ENCODE results near the gene ZNF507. TPM values are rescaled to one million over a fixed set of nuclear protein-coding genes. Genes with fewer than 3 reads are reported as not detected.

Gene ZNF507
- total and polyA plus RNA-seq, 9 of the 15 experiments (the other 6 are each of a cell fraction or from before 2014, with no cell fraction given): 2.9 to 25.0 (median 10.4) TPM

- intact Hi-C loops (cut with micrococcal nuclease): no loop called here
- CTCF ChIA-PET (ENCODE audit: low intra/inter-chr PET ratio): no interaction called here
These were observed 5.6 kb downstream of the ZNF507 start for GRCh38 chr19:32350987-32351348.

More at GRCh38 chr19:32350987-32351348, 5.6 kb downstream of the ZNF507 start:
- Histone ChIP-seq H3K9me1 (ENCODE audit: control insufficient read depth, insufficient read depth, low read length) (no peaks in the 10 kb centered on the region), H3K4me1 (replicated peaks in 1 of 2; ENCODE audit: control insufficient read depth in 2 of 2, insufficient read depth in 2 of 2, low read length in 2 of 2) (peaks cover 0 to 7% of the 10 kb centered on the region in 2 experiments; a peak in 2 of 5 replicates), H3K36me3 (ENCODE audit: control insufficient read depth, insufficient read depth, low read length) (peaks cover 85% of the 10 kb centered on the region), H2AFZ (ENCODE audit: low read depth, low read length) (no peak overlapping the region), H3K9me3 (replicated peaks; ENCODE audit: control insufficient read depth, insufficient read depth, low read depth, low read length) (no peaks in the 10 kb centered on the region), H3K79me2 (ENCODE audit: control insufficient read depth, insufficient read depth, low read length) (peaks cover 87% of the 10 kb centered on the region), H3K4me3 (no peak overlapping the region), H3K27me3 (ENCODE audit: control insufficient read depth in 2 of 2, insufficient read depth in 2 of 2, low read length in 2 of 2) (no peaks in the 10 kb centered on the region), H4K20me1 (replicated peaks; ENCODE audit: control insufficient read depth, insufficient read depth, low read length) (no peaks in the 10 kb centered on the region), H3K27ac (ENCODE audit: extremely low read depth, low read depth, low read length) (no peak overlapping the region), H3K9ac (ENCODE audit: insufficient read depth in 1 of 2, low read depth in 2 of 2, low read length in 2 of 2) (no peak overlapping the region), H3K4me2 (ENCODE audit: insufficient read depth, low read length) (no peak overlapping the region)
- FAIRE-seq: no peak
- DNase-seq (ENCODE audit: extremely low read depth in 1 of 4, low spot score in 3 of 4): no peak
- BruUV-seq (replicated peaks): no TSS peak
- in situ Hi-C loops (cut with MboI): no loop called here
- POLR2A ChIA-PET: interaction anchor here (1.1 to 1.4 kb wide), 2 partner anchors 12 to 54 kb away, joined by 3 read pairs; partner anchors contain the start of gene DPY19L3
- TF ChIP-seq ZNF780A (CRISPR knock-in tag; IDR thresholded peaks at IDR 0.05) (no peak), ILK (tag; IDR thresholded peaks at IDR 0.05; ENCODE audit: borderline replicate concordance, low read depth) (no peak), ZNF324 (CRISPR knock-in tag; IDR thresholded peaks at IDR 0.05) (no peak), ZNF280A (IDR thresholded peaks at IDR 0.05; ENCODE audit: low read depth, partially characterized antibody) (no peak), SNAPC5 (CRISPR knock-in tag; IDR thresholded peaks at IDR 0.05) (no peak), SNIP1 (IDR thresholded peaks at IDR 0.05; ENCODE audit: low read depth) (no peak), CCNT2 (IDR thresholded peaks at IDR 0.05; ENCODE audit: borderline replicate concordance, extremely low read depth, insufficient read length, low read depth, low read length) (no peak), RFX5 (IDR thresholded peaks at IDR 0.05; ENCODE audit: low read depth, low read length) (no peak), DPF2 (IDR thresholded peaks at IDR 0.05) (no peak), ASH1L (IDR thresholded peaks at IDR 0.05; ENCODE audit: borderline replicate concordance, low read depth, partially characterized antibody) (no peak)
- TF ChIP-seq, protein P1, sequence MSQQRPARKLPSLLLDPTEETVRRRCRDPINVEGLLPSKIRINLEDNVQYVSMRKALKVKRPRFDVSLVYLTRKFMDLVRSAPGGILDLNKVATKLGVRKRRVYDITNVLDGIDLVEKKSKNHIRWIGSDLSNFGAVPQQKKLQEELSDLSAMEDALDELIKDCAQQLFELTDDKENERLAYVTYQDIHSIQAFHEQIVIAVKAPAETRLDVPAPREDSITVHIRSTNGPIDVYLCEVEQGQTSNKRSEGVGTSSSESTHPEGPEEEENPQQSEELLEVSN (IDR thresholded peaks at IDR 0.05; ENCODE audit: borderline replicate concordance in 1 of 2, extremely low read depth in 1 of 2, insufficient read depth in 1 of 2, insufficient read length in 1 of 2, low read depth in 1 of 2, low read length in 1 of 2, poor library complexity in 1 of 2, severe bottlenecking in 1 of 2): no peak
- TF ChIP-seq, protein P2, sequence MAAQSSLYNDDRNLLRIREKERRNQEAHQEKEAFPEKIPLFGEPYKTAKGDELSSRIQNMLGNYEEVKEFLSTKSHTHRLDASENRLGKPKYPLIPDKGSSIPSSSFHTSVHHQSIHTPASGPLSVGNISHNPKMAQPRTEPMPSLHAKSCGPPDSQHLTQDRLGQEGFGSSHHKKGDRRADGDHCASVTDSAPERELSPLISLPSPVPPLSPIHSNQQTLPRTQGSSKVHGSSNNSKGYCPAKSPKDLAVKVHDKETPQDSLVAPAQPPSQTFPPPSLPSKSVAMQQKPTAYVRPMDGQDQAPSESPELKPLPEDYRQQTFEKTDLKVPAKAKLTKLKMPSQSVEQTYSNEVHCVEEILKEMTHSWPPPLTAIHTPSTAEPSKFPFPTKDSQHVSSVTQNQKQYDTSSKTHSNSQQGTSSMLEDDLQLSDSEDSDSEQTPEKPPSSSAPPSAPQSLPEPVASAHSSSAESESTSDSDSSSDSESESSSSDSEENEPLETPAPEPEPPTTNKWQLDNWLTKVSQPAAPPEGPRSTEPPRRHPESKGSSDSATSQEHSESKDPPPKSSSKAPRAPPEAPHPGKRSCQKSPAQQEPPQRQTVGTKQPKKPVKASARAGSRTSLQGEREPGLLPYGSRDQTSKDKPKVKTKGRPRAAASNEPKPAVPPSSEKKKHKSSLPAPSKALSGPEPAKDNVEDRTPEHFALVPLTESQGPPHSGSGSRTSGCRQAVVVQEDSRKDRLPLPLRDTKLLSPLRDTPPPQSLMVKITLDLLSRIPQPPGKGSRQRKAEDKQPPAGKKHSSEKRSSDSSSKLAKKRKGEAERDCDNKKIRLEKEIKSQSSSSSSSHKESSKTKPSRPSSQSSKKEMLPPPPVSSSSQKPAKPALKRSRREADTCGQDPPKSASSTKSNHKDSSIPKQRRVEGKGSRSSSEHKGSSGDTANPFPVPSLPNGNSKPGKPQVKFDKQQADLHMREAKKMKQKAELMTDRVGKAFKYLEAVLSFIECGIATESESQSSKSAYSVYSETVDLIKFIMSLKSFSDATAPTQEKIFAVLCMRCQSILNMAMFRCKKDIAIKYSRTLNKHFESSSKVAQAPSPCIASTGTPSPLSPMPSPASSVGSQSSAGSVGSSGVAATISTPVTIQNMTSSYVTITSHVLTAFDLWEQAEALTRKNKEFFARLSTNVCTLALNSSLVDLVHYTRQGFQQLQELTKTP (IDR thresholded peaks at IDR 0.05; ENCODE audit: low read depth in 1 of 2, partially characterized antibody in 2 of 2): no peak
- ATAC-seq: no peak
- 96% methylated on average over 2 of the region's 2 CpGs for WGBS (ENCODE audit: insufficient coverage, low coverage, missing lambda C conversion rate)
